Measurements from ENCODE around the gene CERT1.

The CERT1 gene

DNA sequence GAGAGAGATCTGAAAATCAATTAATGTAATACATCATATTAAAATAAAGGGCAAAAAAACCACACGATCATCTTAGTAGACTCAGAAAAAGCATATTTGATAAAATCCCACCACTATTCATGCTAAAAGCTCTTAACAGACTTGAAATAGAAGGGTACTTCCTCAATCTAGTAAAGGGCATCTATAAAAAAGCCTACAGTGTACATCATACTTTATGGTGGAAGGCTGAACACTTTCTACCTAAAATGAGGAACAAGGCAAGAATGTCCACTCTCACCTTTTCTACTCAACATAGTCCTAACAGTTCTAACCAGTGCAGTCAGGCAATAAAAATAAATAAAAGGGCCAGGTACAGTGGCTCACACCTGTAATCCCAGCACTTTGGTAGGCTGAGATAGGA, 39.2 kb upstream of the CERT1 start:
- H3K4me3 ChIP-seq (replicated peaks in 1 of 2; ENCODE audit: low read depth in 2 of 2, low read length in 2 of 2): no peak overlapping the region
- TF ChIP-seq, protein P1, sequence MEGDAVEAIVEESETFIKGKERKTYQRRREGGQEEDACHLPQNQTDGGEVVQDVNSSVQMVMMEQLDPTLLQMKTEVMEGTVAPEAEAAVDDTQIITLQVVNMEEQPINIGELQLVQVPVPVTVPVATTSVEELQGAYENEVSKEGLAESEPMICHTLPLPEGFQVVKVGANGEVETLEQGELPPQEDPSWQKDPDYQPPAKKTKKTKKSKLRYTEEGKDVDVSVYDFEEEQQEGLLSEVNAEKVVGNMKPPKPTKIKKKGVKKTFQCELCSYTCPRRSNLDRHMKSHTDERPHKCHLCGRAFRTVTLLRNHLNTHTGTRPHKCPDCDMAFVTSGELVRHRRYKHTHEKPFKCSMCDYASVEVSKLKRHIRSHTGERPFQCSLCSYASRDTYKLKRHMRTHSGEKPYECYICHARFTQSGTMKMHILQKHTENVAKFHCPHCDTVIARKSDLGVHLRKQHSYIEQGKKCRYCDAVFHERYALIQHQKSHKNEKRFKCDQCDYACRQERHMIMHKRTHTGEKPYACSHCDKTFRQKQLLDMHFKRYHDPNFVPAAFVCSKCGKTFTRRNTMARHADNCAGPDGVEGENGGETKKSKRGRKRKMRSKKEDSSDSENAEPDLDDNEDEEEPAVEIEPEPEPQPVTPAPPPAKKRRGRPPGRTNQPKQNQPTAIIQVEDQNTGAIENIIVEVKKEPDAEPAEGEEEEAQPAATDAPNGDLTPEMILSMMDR (IDR thresholded peaks at IDR 0.05; ENCODE audit: low read depth, low read length): no peak
- DNase-seq (ENCODE audit: low read depth in 2 of 2): no peak

DNA sequence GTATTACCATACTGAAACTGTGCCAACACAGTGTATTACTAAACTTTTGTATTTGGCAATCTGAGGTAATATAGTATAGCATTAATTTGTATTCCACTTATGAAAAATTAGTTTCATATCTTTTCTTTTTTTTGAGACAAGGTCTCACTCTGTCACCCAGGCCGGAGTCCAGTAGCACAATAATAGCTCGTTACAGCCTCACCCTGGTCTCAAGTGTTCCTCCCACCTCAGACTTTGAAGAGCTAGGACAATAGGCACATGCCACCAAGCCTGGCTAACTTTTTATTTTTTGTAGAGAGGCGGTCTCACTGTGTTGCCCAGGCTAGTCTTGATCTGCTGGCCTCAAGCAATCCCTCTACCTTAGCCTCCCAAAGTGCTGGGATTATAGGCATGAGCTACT, 36.4 kb upstream of the CERT1 start:
- TF ChIP-seq, protein P1 (IDR thresholded peaks at IDR 0.05; ENCODE audit: low read depth, low read length): no peak
- H3K4me3 ChIP-seq (replicated peaks in 1 of 2; ENCODE audit: low read depth in 2 of 2, low read length in 2 of 2): no peak overlapping the region
- no peak for DNase-seq (ENCODE audit: low read depth in 2 of 2)

DNA sequence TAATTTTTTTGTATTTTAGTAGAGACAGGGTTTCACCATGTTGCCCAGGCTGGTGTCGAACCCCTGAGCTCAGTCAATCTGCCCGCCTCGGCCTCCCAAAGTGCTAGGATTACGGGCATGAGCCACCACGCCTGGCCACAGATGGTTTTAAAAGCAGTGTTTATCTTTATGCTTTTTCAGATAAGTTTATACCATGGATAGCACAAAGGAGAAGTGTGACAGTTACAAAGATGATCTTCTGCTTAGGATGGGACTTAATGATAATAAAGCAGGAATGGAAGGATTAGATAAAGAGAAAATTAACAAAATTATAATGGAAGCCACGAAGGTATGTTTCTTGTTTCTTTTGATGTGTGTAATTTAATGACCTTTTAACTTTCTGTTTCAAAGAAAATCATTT, 35.4 kb upstream of the CERT1 start:
- no peak for DNase-seq (ENCODE audit: low read depth in 2 of 2)
- TF ChIP-seq, protein P1 (IDR thresholded peaks at IDR 0.05; ENCODE audit: low read depth, low read length): no peak
- H3K4me3 ChIP-seq (replicated peaks in 1 of 2; ENCODE audit: low read depth in 2 of 2, low read length in 2 of 2): no peak overlapping the region

DNA sequence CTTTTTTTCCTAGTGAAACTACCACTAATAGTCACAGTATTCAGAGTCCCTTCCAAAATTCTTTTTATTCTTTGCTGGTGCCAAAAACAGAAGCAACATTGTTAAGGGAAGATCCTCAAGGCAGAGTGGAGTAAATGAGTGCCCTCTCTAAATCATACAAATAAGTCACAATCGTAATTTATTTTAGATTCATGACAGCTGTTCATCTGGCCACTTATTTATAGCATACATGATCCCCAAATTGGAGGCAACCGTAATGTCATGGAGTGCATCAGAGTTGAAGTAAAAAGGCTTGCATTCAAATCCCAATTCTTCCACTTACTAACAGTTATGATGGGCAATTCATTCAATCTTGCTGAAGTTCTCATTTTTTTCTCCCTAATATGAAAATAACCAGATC, 33.7 kb upstream of the CERT1 start:
- TF ChIP-seq, protein P1 (IDR thresholded peaks at IDR 0.05; ENCODE audit: low read depth, low read length): no peak
- no peak for DNase-seq (ENCODE audit: low read depth in 2 of 2)
- no peak overlapping the region for H3K4me3 ChIP-seq (replicated peaks in 1 of 2; ENCODE audit: low read depth in 2 of 2, low read length in 2 of 2)

DNA sequence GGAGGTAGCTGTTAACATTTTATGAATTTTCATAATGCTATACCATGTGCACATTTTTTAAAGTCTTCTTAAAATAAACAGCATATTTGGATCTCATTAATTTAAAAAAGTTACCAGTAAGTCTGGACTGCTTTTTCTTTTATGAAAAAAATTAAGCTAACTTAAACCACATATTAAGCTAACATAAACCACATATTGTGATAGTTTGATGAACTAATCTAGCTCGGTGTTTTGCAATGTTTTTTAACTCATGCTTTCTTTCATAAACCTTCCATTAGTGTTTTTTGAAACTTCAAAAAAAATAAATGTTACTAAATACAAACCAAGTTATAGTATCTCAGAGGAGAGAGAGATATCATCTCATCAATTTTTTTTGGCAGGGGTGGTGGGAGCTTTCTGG, 26.8 kb upstream of the CERT1 start:
- no peak overlapping the region for H3K4me3 ChIP-seq (replicated peaks in 1 of 2; ENCODE audit: low read depth in 2 of 2, low read length in 2 of 2)
- DNase-seq (ENCODE audit: low read depth in 2 of 2): no peak
- TF ChIP-seq, protein P1 (IDR thresholded peaks at IDR 0.05; ENCODE audit: low read depth, low read length): no peak

DNA sequence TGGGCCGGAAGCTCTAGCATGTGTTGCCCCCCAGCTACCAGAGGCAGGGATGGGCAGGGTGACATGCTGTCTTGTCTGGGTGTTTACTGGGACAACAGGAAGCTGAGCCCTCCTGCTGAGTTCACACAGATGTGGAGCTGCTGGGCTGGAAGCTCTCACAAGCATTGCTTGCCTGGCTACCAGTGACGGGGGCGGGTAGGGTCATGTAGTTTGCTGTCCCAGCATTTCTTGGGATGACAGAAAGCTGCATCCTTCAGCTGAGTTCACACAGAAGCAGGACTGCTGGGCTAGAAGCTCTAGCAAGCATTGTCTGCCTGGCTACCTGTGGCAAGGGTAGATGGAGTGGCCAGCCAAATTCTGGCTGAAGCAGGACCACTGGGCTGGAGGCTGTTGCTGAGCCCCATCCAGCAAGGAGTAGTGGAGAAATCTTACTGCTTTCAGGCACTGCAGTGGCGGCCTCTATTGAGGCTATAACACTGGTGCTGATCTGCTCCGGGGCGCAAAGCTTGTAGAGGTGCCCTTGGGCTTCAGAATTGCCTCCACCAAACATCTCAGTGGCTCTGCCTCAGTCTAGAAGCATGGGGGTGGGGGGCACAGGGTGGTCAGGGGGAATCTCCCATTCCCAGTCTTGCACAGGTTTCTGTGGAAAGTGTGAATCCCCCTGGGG, 25.4 kb upstream of the CERT1 start:
- TF ChIP-seq, protein P1 (IDR thresholded peaks at IDR 0.05; ENCODE audit: low read depth, low read length): no peak
- no peak overlapping the region for H3K4me3 ChIP-seq (replicated peaks in 1 of 2; ENCODE audit: low read depth in 2 of 2, low read length in 2 of 2)
- DNase-seq (ENCODE audit: low read depth in 2 of 2): no peak

- no peak for DNase-seq (ENCODE audit: low read depth in 2 of 2)
- TF ChIP-seq, protein P1 (IDR thresholded peaks at IDR 0.05; ENCODE audit: low read depth, low read length): no peak
- no peak overlapping the region for H3K4me3 ChIP-seq (replicated peaks in 1 of 2; ENCODE audit: low read depth in 2 of 2, low read length in 2 of 2)
Measured at GRCh38 chr5:75536147-75536546, 24.7 kb upstream of the CERT1 start.
